Loucy (cell line): Measurements from ENCODE around the gene OR2T8.

Experiments used
- H2AFZ ChIP-seq: fragments of 200-600 bp; sonication (generic); 2 replicates; pipeline ENCODE4 v1.6.0; 2016; ENCODE audit warnings: antibody characterized with exemption, mild to moderate bottlenecking, low read length, moderate library complexity
- H3F3A ChIP-seq: fragments of 200-600 bp; 2 replicates; pipeline ENCODE4 v1.6.0; 2016; ENCODE audit warnings: antibody characterized with exemption, low read depth, mild to moderate bottlenecking
- H3K27me3 ChIP-seq: fragments of 200-600 bp; sonication (generic); 2 replicates; pipeline ENCODE4 v1.6.1; 2014; ENCODE audit warnings: low read length, mild to moderate bottlenecking; ENCODE audit not compliant: insufficient read depth, poor library complexity, severe bottlenecking
- H3K36me3 ChIP-seq: fragments of 200-600 bp; sonication (generic); 2 replicates; pipeline ENCODE4 v1.6.1; 2016; ENCODE audit warnings: low read length; ENCODE audit not compliant: insufficient read depth
- H3K4me1 ChIP-seq: fragments of 200-600 bp; sonication (generic); 2 replicates; pipeline ENCODE4 v1.5.1; 2014; ENCODE audit warnings: low read length, mild to moderate bottlenecking; ENCODE audit not compliant: insufficient read depth, poor library complexity, severe bottlenecking
- H3K4me2 ChIP-seq: fragments of 200-600 bp; sonication (generic); 2 replicates; pipeline ENCODE4 v1.6.0; 2014; ENCODE audit warnings: antibody characterized with exemption, low read length, low read depth, mild to moderate bottlenecking; ENCODE audit not compliant: poor library complexity, severe bottlenecking
- H3K4me3 ChIP-seq: fragments of 200-600 bp; sonication (generic); 2 replicates; pipeline ENCODE4 v1.5.1; 2014; ENCODE audit warnings: low read length, mild to moderate bottlenecking, mixed read lengths; ENCODE audit not compliant: poor library complexity, severe bottlenecking
- H3K79me2 ChIP-seq: fragments of 200-600 bp; sonication (generic); 2 replicates; pipeline ENCODE4 v1.6.1; 2014; ENCODE audit warnings: low read length; ENCODE audit not compliant: insufficient read depth
- H3K9ac ChIP-seq: fragments of 200-600 bp; sonication (generic); 2 replicates; pipeline ENCODE4 v1.6.0; 2014; ENCODE audit warnings: mild to moderate bottlenecking, low read depth, low read length, moderate library complexity; ENCODE audit not compliant: poor library complexity, severe bottlenecking
- H3K9me2 ChIP-seq: fragments of 200-600 bp; sonication (generic); replicated peaks from 2 replicates; pipeline ENCODE4 v1.6.1; 2016; ENCODE audit warnings: low read depth, low read length, mixed read lengths
- H3K9me3 ChIP-seq: fragments of 200-600 bp; sonication (generic); 2 replicates; pipeline ENCODE4 v1.6.1; 2014; ENCODE audit warnings: mild to moderate bottlenecking, antibody characterized with exemption, low read length, low read depth; ENCODE audit not compliant: insufficient read depth
- H4K20me1 ChIP-seq: fragments of 200-600 bp; sonication (generic); 2 replicates; pipeline ENCODE4 v1.6.0; 2014; ENCODE audit warnings: antibody characterized with exemption, low read length, mild to moderate bottlenecking; ENCODE audit not compliant: insufficient read depth, poor library complexity, severe bottlenecking
- CTCF ChIP-seq: fragments of 200-600 bp; sonication (generic); conservative IDR thresholded peaks from 2 replicates; pipeline ENCODE4 v1.5.1; 2014; ENCODE audit warnings: mild to moderate bottlenecking, antibody characterized with exemption, low read length
- EZH2phosphoT487 ChIP-seq: fragments of 200-600 bp; IDR thresholded peaks from 2 replicates; pipeline ENCODE4 v1.6.1; 2018; ENCODE audit warnings: antibody characterized with exemption, mild to moderate bottlenecking, moderate library complexity, borderline replicate concordance

The OR2T8 gene

DNA sequence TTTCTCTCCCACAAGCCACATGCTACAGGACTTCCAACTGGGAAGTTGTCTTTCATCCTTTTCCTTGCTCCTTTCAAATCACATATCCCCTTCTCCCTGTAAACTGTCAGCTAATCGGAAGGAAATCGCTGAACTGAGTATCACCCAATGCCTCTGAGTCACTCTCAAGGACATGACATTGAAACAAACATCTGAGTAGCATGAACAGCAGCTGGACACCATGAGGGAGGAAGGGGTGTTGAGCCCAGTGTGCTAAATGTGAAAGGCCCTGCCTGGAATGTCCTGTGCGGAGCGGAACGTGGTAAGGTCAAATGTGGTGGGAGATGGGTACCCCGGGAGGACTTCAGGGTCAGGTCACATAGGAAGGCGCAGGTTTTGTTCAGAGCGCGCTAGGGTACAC lies 4.8 kb downstream of the OR2T8 start, which contains the start of gene OR2AJ1:
TSS of gene OR2AJ1 (plus strand) at position 22 of the 400 bp plus-strand sequence. CDS start 8,880 bp downstream, outside the sequence.
- Histone ChIP-seq H4K20me1 (no peaks in the 10 kb centered on the region), H3K36me3 (no peaks in the 10 kb centered on the region), H3K4me1 (no peaks in the 10 kb centered on the region), H3K27me3 (no peaks in the 10 kb centered on the region), H3F3A (no peaks in the 10 kb centered on the region), H2AFZ (no peak within 1 kb of the TSS), H3K79me2 (no peaks in the 10 kb centered on the region), H3K4me2 (no peak within 1 kb of the TSS), H3K9me2 (no peaks in the 10 kb centered on the region), H3K4me3 (no peak within 1 kb of the TSS), H3K9ac (no peak within 1 kb of the TSS), H3K9me3 (no peaks in the 10 kb centered on the region)
- no peak for TF ChIP-seq EZH2phosphoT487
- no peak for TF ChIP-seq CTCF

GRCh38 chr1:247933989-247934388 lies 13.9 kb downstream of the OR2T8 start:
- Histone ChIP-seq H3K4me2 (no peak overlapping the region), H3K4me3 (no peak overlapping the region), H3K36me3 (no peaks in the 10 kb centered on the region), H3K4me1 (no peaks in the 10 kb centered on the region), H3F3A (no peaks in the 10 kb centered on the region), H3K9me3 (no peaks in the 10 kb centered on the region), H3K27me3 (no peaks in the 10 kb centered on the region), H4K20me1 (no peaks in the 10 kb centered on the region), H3K9ac (no peak overlapping the region), H2AFZ (no peak overlapping the region), H3K9me2 (no peaks in the 10 kb centered on the region), H3K79me2 (no peaks in the 10 kb centered on the region)
- TF ChIP-seq EZH2phosphoT487: no peak
- no peak for TF ChIP-seq CTCF

- H3K4me2 ChIP-seq: no peak overlapping the region
- TF ChIP-seq EZH2phosphoT487 (no peak), CTCF (no peak)
- H3K36me3 ChIP-seq: no peaks in the 10 kb centered on the region
- no peaks in the 10 kb centered on the region for H3K9me2 ChIP-seq
- no peaks in the 10 kb centered on the region for H4K20me1 ChIP-seq
- H3K79me2 ChIP-seq: no peaks in the 10 kb centered on the region
- H3K9me3 ChIP-seq: no peaks in the 10 kb centered on the region
- no peaks in the 10 kb centered on the region for H3F3A ChIP-seq
- no peak overlapping the region for H3K4me3 ChIP-seq
- no peak overlapping the region for H3K9ac ChIP-seq
- no peak overlapping the region for H2AFZ ChIP-seq
- H3K4me1 ChIP-seq: no peaks in the 10 kb centered on the region
- H3K27me3 ChIP-seq: no peaks in the 10 kb centered on the region
These were observed 15.7 kb downstream of the OR2T8 start for GRCh38 chr1:247935781-247936180.
